ENCODE measurements around the gene ARHGEF28.

The ARHGEF28 gene

DNA sequence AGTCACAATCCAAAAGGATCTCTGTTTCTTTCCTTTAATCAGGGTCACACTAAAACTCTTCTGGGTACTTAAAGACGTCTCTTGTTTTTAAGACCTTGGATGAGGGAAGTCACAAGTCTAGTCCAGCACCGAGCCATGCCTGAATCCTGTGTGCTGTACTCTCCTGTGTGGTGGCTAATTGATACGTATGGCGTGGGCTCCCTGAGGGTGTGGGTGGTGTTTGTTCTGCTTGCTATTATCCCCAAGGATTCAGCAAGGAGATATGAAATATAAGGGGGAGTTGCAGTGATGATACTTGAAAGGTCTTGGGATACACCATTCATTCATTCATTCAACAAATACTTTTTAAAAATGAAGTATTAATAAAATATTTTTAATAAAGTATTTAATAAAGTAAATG, 128.3 kb downstream of the ARHGEF28 start:
- Histone ChIP-seq H3K27ac (no peak overlapping the region), H3K4me3 (ENCODE audit: low read depth, low read length) (no peak overlapping the region), H3K36me3 (replicated peaks) (no peaks in the 10 kb centered on the region), H3K27me3 (replicated peaks) (no peaks in the 10 kb centered on the region)
- in situ Hi-C loops (cut with HindIII; ENCODE audit: low pct_ligation_motif_present, low sequenced_read_pairs) = no loop called here
- DNase-seq = no peak
- TF ChIP-seq, protein P1, sequence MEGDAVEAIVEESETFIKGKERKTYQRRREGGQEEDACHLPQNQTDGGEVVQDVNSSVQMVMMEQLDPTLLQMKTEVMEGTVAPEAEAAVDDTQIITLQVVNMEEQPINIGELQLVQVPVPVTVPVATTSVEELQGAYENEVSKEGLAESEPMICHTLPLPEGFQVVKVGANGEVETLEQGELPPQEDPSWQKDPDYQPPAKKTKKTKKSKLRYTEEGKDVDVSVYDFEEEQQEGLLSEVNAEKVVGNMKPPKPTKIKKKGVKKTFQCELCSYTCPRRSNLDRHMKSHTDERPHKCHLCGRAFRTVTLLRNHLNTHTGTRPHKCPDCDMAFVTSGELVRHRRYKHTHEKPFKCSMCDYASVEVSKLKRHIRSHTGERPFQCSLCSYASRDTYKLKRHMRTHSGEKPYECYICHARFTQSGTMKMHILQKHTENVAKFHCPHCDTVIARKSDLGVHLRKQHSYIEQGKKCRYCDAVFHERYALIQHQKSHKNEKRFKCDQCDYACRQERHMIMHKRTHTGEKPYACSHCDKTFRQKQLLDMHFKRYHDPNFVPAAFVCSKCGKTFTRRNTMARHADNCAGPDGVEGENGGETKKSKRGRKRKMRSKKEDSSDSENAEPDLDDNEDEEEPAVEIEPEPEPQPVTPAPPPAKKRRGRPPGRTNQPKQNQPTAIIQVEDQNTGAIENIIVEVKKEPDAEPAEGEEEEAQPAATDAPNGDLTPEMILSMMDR (IDR thresholded peaks at IDR 0.05; ENCODE audit: low read depth, low read length, missing control alignments) = no peak

DNA sequence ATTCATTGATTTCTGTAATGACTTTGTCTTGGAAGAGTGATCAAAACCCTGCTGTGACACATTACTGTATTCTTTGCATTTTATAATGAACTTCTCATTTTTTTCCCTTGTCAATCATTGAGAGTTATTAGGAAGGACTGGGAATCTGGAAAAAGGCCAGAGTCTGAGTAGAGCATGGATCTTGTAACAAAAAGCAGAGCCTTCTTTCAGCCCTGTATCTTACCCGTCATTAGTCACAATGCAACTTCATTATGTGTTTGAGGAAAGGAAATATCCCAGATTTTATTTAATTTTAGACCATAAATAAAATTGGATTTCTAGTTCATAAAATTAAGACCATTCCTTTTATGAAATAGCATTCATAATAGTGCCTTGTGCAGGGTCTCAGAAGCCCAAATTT, 131.4 kb downstream of the ARHGEF28 start:
- H3K36me3 ChIP-seq (replicated peaks) = no peaks in the 10 kb centered on the region
- no peak overlapping the region for H3K27ac ChIP-seq
- H3K27me3 ChIP-seq (replicated peaks) = no peaks in the 10 kb centered on the region
- in situ Hi-C loops (cut with HindIII; ENCODE audit: low pct_ligation_motif_present, low sequenced_read_pairs) = no loop called here
- H3K4me3 ChIP-seq (ENCODE audit: low read depth, low read length) = no peak overlapping the region
- TF ChIP-seq, protein P1 (IDR thresholded peaks at IDR 0.05; ENCODE audit: low read depth, low read length, missing control alignments) = no peak
- no peak for DNase-seq

DNA sequence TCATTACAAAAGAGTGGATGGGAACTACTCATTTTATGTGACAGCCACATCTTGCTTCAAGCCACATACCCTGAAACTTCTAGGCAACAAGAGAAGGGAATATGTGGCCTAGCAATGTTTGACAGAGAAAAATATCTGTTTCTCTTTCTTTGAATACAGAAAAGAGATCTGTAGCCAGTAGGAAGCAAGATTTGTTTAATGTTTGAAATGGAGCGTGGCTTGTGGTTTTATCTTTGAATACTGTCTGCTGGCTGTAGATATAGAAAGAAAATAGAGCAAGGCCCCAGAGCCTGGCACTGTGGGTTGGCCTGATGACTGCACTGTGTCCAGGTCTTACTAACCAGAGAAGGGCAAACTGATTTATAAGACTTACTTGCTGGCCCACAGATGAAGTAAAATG, 133.8 kb downstream of the ARHGEF28 start:
- in situ Hi-C loops (cut with HindIII; ENCODE audit: low pct_ligation_motif_present, low sequenced_read_pairs) = no loop called here
- Histone ChIP-seq H3K27me3 (replicated peaks) (no peaks in the 10 kb centered on the region), H3K27ac (no peak overlapping the region), H3K36me3 (replicated peaks) (no peaks in the 10 kb centered on the region), H3K4me3 (ENCODE audit: low read depth, low read length) (no peak overlapping the region)
- TF ChIP-seq, protein P1 (IDR thresholded peaks at IDR 0.05; ENCODE audit: low read depth, low read length, missing control alignments) = no peak
- no peak for DNase-seq

DNA sequence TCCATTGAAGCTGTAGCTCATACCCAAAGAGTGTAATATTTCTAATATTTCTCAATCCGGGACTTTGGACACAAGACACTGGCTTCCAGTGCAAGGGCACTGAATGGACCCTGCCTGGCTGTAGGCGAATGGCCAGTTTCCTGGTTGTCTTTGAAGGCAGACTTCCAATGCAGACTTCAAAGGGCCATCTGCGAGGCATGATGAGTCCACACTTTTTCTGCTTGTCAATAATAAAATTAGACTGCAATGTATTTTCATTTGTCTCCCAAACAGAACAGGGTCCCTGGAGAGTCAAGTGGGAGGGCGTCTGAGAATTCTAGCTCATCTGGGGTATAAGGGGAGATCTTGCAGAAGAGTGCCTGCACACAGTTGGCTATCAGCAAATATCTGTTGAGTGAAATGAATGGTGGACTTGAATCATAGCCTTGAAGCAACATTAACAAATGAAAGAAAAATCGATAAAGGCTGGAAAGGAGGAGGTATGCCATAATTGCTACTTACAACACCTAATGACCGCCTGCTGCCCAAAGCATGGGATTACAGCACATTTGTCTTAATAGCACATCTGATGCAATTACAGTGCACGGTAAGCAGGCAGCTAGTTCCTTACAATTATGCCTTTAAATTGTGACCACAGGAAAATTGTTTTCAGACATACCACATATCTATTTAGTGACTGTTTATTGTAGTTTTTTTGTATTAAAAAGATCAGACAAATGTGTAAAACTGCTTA, 137.5 kb downstream of the ARHGEF28 start:
- in situ Hi-C loops (cut with HindIII; ENCODE audit: low pct_ligation_motif_present, low sequenced_read_pairs) = no loop called here
- H3K27ac ChIP-seq = peak overlapping the region; percentile 67
- H3K4me3 ChIP-seq (ENCODE audit: low read depth, low read length) = no peak overlapping the region
- TF ChIP-seq, protein P1 (IDR thresholded peaks at IDR 0.05; ENCODE audit: low read depth, low read length, missing control alignments) = no peak
- no peaks in the 10 kb centered on the region for H3K27me3 ChIP-seq (replicated peaks)
- DNase-seq = no peak
- no peaks in the 10 kb centered on the region for H3K36me3 ChIP-seq (replicated peaks)

DNA sequence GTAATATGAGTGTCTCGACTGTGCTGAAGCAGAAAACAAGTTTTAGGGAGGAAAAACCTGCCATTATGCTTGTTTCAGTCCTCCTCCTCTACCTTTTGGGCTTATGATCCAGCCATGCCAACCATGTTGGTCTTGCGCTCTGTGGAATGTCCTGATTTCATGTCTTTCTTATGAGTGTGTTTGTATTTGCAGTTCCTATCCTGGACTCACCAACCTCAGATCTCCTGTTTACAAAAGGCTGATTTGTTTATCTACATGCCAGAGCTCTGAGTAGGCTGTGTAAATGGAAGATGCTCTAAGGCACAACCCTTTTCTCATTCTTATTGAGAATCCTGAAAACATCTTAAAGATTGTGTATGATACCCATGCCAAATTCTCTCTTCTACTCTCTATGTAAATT, 138.6 kb downstream of the ARHGEF28 start:
- peak overlapping the region; percentile 67 for H3K27ac ChIP-seq
- TF ChIP-seq, protein P1 (IDR thresholded peaks at IDR 0.05; ENCODE audit: low read depth, low read length, missing control alignments) = no peak
- DNase-seq = peak; percentile 70

DNA sequence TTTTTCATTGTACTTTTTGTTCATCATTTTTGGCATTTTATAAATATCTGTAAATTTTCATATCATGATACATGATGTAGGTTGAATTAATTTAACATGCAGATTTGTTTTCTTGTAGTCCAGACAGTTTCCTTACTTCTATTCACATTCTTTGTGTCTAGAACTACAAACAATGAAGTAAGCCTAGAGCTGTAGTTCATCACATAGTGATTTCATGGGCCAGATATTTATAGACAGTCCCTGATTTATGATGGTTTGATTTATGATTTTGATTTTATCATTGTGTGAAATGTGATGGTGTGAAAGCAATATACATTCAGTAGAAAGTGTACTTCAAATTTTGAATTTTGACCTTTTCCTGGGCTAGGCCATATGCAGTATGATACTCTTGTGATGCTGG, 139.0 kb downstream of the ARHGEF28 start:
- TF ChIP-seq, protein P1 (IDR thresholded peaks at IDR 0.05; ENCODE audit: low read depth, low read length, missing control alignments) = no peak
- peak overlapping the region; percentile 67 for H3K27ac ChIP-seq
- in situ Hi-C loops (cut with HindIII; ENCODE audit: low pct_ligation_motif_present, low sequenced_read_pairs) = no loop called here
- H3K4me3 ChIP-seq (ENCODE audit: low read depth, low read length) = no peak overlapping the region
- H3K27me3 ChIP-seq (replicated peaks) = no peaks in the 10 kb centered on the region
- no peak for DNase-seq
- no peaks in the 10 kb centered on the region for H3K36me3 ChIP-seq (replicated peaks)

More for the DNA sequence above, 138.6 kb downstream of the ARHGEF28 start:
- Histone ChIP-seq H3K4me3 (ENCODE audit: low read depth, low read length) (no peak overlapping the region), H3K27me3 (replicated peaks) (no peaks in the 10 kb centered on the region), H3K36me3 (replicated peaks) (no peaks in the 10 kb centered on the region)
- in situ Hi-C loops (cut with HindIII; ENCODE audit: low pct_ligation_motif_present, low sequenced_read_pairs) = no loop called here

All from brain microvascular endothelial cell (primary cell).